Measurements from ENCODE around the gene SSX7.
"Not testable (repeated sequence)": the region's sequence is repeated elsewhere in the genome, so short reads cannot be mapped to it uniquely, and the experiment has no call there.

Gene SSX7, protein sequence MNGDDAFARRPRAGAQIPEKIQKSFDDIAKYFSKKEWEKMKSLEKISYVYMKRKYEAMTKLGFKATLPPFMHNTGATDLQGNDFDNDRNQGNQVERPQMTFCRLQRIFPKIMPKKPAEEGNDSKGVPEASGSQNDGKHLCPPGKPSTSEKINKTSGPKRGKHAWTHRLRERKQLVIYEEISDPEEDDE

GRCh38 chrX:52654800-52655199, at the start of gene SSX7:
Gene SSX7 (minus strand): TSS chrX:52654900. CDS start chrX:52653472, 1,428 bp downstream.
- DNase-seq (ENCODE audit: low read depth in 2 of 3, low spot score in 2 of 3): not testable (repeated sequence)

DNA sequence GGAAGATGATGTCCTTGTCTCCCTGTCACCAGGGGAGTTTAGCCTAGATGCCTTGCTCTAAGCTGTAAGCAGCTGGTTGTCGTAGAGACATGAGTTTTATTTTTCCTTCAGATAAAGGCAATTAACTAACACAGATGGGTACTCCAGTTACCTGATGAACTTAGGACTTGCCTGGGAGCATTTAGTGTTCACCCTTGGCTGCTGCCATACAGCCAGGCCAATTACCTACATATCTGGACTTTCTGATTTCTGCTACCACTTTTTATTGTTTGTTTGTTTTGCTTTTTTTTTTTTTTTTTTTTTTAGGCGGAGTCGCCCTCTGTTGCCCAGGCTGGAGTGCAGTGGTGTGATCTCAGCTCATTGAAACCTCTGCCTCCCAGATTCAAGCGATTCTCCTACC, 37.3 kb upstream of the SSX7 start:
- DNase-seq (ENCODE audit: low read depth in 2 of 3, low spot score in 2 of 3): not testable (repeated sequence)

DNA sequence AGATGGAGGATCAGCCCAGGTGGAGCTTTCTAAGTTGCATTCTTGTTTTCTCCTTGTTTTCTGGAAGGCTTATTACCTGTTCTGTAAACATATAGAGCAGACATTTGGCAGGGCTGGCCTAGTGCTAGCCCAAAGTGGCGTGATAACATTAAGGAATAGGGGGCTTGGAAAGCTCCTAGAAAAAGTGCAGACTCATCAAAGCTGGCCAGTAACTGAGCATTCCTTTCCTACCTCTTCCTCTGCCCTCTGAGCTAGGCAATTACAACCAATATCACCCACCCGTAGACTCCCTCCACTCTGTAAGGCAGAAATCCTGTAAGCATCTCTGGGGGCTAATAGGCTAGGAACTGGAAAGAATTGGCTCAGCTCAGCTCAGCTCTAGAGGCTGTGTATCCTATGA, 7.5 kb upstream of the SSX7 start:
- not testable (repeated sequence) for DNase-seq (ENCODE audit: low read depth in 2 of 3, low spot score in 2 of 3)

- DNase-seq (ENCODE audit: low read depth in 2 of 3, low spot score in 2 of 3): not testable (repeated sequence)
These were observed 775 bp upstream of the SSX7 start for GRCh38 chrX:52655475-52655874.

DNA sequence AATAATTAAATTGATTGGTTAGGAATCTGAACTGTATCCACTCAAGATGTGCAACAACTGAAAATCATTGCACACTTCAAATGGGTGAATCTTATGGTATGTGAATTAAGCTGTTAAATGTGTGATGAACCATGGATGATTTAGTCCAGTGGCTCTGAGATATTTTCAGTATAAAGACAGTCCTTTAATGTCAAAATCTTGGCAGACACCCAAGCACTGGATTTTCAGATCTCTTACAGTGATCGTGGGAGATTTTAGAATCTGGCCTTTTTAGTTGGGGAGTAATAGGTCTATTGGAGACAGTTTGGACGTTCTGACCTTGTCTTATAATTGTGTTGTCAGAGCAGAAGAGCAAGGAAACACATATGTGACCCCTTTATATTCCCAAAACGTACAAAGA, 4.0 kb downstream of the SSX7 start:
- DNase-seq (ENCODE audit: low read depth in 2 of 3, low spot score in 2 of 3): not testable (repeated sequence)

GRCh38 chrX:52648956-52649355, 5.7 kb downstream of the SSX7 start:
- DNase-seq (ENCODE audit: low read depth in 2 of 3, low spot score in 2 of 3): not testable (repeated sequence)

DNA sequence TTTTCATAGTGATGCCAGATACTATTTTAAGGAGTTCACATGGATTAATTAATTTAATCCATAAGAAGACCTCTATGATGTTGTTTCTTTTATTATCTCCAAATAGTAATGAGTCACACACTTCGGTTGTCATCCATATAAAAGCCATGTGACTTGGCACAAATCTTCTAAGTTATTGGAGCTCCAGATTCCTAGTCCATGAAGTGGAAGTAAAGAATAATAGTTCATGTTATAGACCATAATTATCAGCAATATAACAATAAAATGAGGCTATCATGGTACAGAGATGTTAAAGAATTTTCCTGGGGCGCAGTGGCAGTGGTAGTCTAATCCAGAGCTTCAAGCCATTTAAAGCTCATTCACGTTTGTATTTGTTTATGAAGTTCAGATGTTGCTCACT, 26.2 kb downstream of the SSX7 start:
- DNase-seq (ENCODE audit: low read depth in 2 of 3, low spot score in 2 of 3): not testable (repeated sequence)

GRCh38 chrX:52620661-52621060, 34.0 kb downstream of the SSX7 start:
- not testable (repeated sequence) for DNase-seq (ENCODE audit: low read depth in 2 of 3, low spot score in 2 of 3)

- DNase-seq (ENCODE audit: low read depth in 2 of 3, low spot score in 2 of 3): no peak
These were observed 45.7 kb downstream of the SSX7 start for GRCh38 chrX:52608961-52609360.

- DNase-seq (ENCODE audit: low read depth in 2 of 3, low spot score in 2 of 3): not testable (repeated sequence)
These were observed 51.5 kb downstream of the SSX7 start for GRCh38 chrX:52603151-52603550.

DNA sequence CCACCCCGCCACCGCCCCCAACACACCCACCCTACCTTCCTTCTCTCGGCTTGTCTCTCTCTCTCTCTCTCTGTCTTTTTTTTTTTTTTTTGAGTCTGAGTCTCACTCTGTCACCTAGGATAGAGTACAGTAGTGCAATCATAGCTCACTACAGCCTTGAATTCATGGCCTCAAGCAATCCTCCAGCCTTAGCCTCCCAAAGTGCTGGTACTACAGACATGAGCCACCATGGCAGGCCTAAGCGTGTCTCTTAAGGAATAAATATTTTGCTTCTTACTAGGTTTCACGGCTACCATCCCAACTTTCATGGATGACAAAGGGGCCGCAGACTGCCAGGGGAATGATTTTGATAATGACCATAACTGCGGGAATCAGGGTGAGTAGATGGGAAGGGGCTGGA, 55.8 kb downstream of the SSX7 start:
- no peak for DNase-seq (ENCODE audit: low read depth in 2 of 3, low spot score in 2 of 3)

DNA sequence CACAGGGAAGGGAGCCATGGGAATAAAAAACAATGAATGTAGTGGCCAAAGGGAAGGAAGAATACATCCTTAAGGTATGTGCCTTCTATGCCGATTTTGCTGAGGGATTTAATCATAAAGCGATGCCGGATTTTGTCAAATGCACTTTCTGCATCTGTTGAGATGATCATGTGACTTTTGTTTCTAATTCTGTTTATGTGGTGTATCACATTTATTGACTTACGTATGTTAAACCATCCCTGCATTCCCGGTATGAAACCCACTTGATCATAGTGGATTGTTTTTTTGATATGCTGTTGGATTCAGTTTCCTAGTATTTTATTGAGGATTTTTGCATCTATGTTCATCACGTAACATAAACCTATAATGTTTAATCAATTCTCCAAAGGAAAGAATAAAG, 60.0 kb downstream of the SSX7 start:
- DNase-seq (ENCODE audit: low read depth in 2 of 3, low spot score in 2 of 3): no peak

Data from activated CD8-positive, alpha-beta memory T cell treated with anti-CD3 and anti-CD28 coated beads for 48 hours (primary cell).